GM19351 (cell line): Measurements from ENCODE around the gene MAPK1IP1L.
"Not testable (repeated sequence)": the region's sequence is repeated elsewhere in the genome, so short reads cannot be mapped to it uniquely, and the experiment has no call there.

ENCODE experiments used
- ATAC-seq: cut with Tn5 transposase; IDR thresholded peaks from one replicate; pipeline ENCODE4 v1.9.1; 2021; ENCODE audit warnings: mild to moderate bottlenecking, moderate library complexity; ENCODE audit not compliant: unreplicated experiment

MAPK1IP1L gene

GRCh38 chr14:55053500-55053899 lies 2.1 kb downstream of the MAPK1IP1L start:
- ATAC-seq = no peak

- no peak for ATAC-seq
Observed at GRCh38 chr14:55054098-55054497, 2.7 kb downstream of the MAPK1IP1L start.

DNA sequence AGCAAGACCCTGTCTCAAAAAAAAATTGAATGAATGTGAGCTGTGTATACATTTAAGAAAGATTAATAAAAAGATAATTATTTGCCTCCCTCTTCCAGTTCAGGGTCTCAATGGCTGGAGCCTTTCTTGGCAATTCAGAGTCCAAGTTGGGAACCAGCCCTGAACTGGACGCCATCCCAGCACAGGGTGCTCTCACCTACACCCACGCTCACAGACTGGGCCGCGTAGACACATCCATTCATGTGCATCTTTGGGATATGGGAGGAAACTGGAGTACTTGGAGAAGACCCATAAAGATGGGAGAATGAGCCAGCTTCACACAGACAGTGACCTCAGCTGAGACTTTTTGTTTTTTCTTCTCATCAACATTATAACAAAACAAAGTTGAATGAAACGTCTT lies 6.5 kb downstream of the MAPK1IP1L start:
- ATAC-seq = no peak

DNA sequence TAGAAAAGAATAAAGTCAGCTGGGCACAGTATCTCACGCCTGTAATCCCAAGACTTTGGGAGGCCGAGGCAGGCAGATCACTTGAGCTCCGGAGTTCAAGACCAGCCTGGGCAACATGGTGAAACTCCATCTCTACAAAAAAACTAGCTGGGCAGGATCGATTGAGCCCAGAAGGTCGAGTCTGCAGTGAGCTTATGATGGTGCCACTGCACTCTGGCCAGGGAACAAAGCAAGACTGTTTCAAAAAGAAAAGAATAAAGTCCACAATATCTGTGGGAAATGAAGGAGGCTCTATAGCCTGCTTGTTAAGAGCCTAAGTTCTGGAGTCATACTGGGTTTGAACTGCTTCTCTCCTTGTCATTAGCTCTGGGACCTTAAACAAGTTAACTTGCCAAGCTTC lies 7.9 kb downstream of the MAPK1IP1L start:
- no peak for ATAC-seq

GRCh38 chr14:55062517-55063351 lies 11.3 kb downstream of the MAPK1IP1L start:
- ATAC-seq = no peak

GRCh38 chr14:55064896-55065295 lies 13.4 kb downstream of the MAPK1IP1L start:
- not testable (repeated sequence) for ATAC-seq

- no peak for ATAC-seq
Observed at GRCh38 chr14:55065411-55065810, 14.0 kb downstream of the MAPK1IP1L start.

GRCh38 chr14:55066223-55066622 lies 14.8 kb downstream of the MAPK1IP1L start:
- ATAC-seq = no peak

- no peak for ATAC-seq
Observed at GRCh38 chr14:55070981-55071411, 19.5 kb downstream of the MAPK1IP1L start.

DNA sequence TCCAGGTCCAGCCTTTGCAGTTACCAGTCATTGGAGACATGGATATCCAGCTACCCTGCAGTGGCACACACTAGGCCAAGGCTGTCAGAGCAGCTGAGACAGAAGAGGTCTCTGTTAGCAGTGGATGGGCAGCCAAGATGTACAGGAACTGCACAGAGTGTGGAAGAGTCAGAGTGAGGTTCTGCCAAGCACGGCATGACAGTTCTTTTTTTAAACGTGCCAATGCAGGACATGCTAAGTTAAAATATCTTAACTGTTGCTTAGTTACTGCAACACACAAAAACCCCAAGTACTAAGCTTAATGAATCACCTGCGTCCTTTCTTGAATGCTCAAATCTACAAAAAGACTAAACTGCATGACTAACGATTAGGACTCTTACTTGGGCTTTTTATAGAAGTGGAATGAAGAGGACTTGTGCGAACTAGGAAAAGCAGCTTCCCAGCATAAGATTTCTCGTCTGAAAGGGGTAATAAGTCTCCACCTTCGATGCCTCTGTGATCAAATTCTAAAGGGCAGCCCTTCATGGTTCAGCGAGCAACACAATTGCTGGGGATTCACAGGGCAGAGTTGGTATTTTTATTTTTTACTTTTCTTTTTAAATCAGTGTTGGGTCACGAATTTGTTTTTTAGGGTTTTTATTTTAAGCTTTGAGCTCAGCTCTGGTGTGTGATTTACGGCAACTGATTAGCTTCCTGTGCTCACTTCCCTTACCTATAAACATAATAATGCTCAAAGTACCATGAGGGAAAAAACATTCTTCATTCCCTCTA lies 20.6 kb downstream of the MAPK1IP1L start:
- ATAC-seq = peak; percentile 34

DNA sequence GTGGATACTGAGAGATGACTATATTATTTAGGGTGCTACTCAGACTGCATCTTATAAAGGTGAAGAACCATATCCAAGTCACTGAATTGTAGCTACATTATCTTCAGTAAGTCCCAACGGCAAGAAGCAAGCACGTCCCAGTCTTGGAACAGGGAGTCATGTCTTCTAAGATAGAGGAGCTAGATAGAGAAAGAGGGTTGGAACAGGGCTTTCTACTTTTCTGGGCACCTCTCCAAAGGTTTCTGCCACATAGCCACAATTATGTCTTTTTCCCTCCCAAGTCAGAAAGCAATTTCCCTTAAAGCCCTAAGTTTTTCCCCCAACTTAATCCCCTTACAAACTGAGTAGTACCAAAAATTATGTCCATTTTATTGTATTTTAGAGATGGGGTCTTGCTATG lies 22.4 kb downstream of the MAPK1IP1L start:
- no peak for ATAC-seq

GRCh38 chr14:55074662-55075061 lies 23.2 kb downstream of the MAPK1IP1L start:
- peak; percentile 53 for ATAC-seq

- peak; percentile 25 for ATAC-seq
Observed at GRCh38 chr14:55075628-55076175, 24.3 kb downstream of the MAPK1IP1L start.

GRCh38 chr14:55077170-55078151 lies 26.0 kb downstream of the MAPK1IP1L start:
- no peak for ATAC-seq

GRCh38 chr14:55079961-55080360 lies 28.5 kb downstream of the MAPK1IP1L start:
- not testable (repeated sequence) for ATAC-seq

GRCh38 chr14:55084401-55085059 lies 33.1 kb downstream of the MAPK1IP1L start:
- no peak for ATAC-seq

GRCh38 chr14:55085060-55085660 lies 33.7 kb downstream of the MAPK1IP1L start:
- no peak for ATAC-seq

GRCh38 chr14:55086938-55087337 lies 35.5 kb downstream of the MAPK1IP1L start:
- ATAC-seq = no peak

- ATAC-seq = no peak
Observed at GRCh38 chr14:55088356-55088755, 36.9 kb downstream of the MAPK1IP1L start.

DNA sequence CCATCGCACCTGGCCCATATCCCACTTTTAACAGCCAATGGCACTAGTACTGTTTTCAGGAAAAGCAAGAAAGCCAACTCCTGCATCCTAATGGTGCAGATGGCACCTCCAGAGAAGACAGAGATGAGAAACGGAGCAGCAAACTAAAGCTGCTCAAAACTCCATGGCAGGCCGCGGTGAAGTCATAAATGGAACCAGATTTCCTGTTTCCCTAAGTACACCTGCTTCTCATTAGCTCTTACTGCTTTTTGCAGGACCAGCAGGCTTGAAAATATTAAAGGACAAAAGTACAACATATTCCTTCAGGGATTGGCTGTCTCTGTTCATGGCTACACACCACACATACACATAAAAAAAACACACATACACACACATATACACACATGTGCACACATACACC lies 40.9 kb downstream of the MAPK1IP1L start:
- ATAC-seq = no peak
